Activated T-cell treated with anti-CD3 and anti-CD28 coated beads, Interleukin-2, amount 50 U/mL, for 24 hours (primary cell): ENCODE data around the gene SLC45A1.

Experiments used
- DNase-seq: peaks from one replicate; pipeline ENCODE4 v3.0.0-alpha.2; 2020
- H3K27ac Mint-ChIP-seq: 2 replicates; pipeline ENCODE4 v1.8.0; 2020; ENCODE audit warnings: mild to moderate bottlenecking, mixed read lengths
- H3K27me3 Mint-ChIP-seq: 2 replicates; pipeline ENCODE4 v1.8.0; 2020; ENCODE audit warnings: mixed read lengths
- H3K36me3 Mint-ChIP-seq: 2 replicates; pipeline ENCODE4 v1.8.0; 2020; ENCODE audit warnings: low read depth, mixed read lengths
- H3K4me1 Mint-ChIP-seq: 2 replicates; pipeline ENCODE4 v1.8.0; 2020; ENCODE audit warnings: low read depth, mixed read lengths
- H3K4me3 Mint-ChIP-seq: 2 replicates; pipeline ENCODE4 v1.8.0; 2020; ENCODE audit warnings: mild to moderate bottlenecking, moderate library complexity, mixed read lengths
- H3K9me3 Mint-ChIP-seq: 2 replicates; pipeline ENCODE4 v1.8.0; 2020; ENCODE audit warnings: mixed read lengths

SLC45A1 gene

GRCh38 chr1:8350914-8351684 lies 33.2 kb downstream of the SLC45A1 start:
- Mint-ChIP-seq H3K4me1 (peaks cover 2% of the 10 kb centered on the region), H3K27ac (peak overlapping the region; percentile 52), H3K4me3 (no peak overlapping the region), H3K36me3 (peaks cover 36% of the 10 kb centered on the region), H3K27me3 (no peaks in the 10 kb centered on the region), H3K9me3 (no peaks in the 10 kb centered on the region)
- no peak for DNase-seq

- DNase-seq, result peak; percentile 49
- Mint-ChIP-seq H3K36me3 (peaks cover 44% of the 10 kb centered on the region), H3K27me3 (no peaks in the 10 kb centered on the region), H3K4me1 (peaks cover 2% of the 10 kb centered on the region), H3K27ac (no peak overlapping the region), H3K9me3 (no peaks in the 10 kb centered on the region), H3K4me3 (no peak overlapping the region)
Observed at GRCh38 chr1:8351693-8352470, 34.0 kb downstream of the SLC45A1 start.

GRCh38 chr1:8352471-8352845 lies 34.5 kb downstream of the SLC45A1 start:
- H3K36me3 Mint-ChIP-seq, result peaks cover 50% of the 10 kb centered on the region
- H3K27me3 Mint-ChIP-seq, result no peaks in the 10 kb centered on the region
- no peak overlapping the region for H3K4me3 Mint-ChIP-seq
- H3K9me3 Mint-ChIP-seq, result no peaks in the 10 kb centered on the region
- H3K4me1 Mint-ChIP-seq, result peaks cover 2% of the 10 kb centered on the region
- DNase-seq, result no peak
- peak overlapping the region; percentile 74 for H3K27ac Mint-ChIP-seq

GRCh38 chr1:8352886-8353785 lies 35.2 kb downstream of the SLC45A1 start:
- Mint-ChIP-seq H3K9me3 (no peaks in the 10 kb centered on the region), H3K4me3 (no peak overlapping the region), H3K4me1 (peaks cover 2% of the 10 kb centered on the region), H3K27ac (peak overlapping the region; percentile 74), H3K36me3 (peaks cover 56% of the 10 kb centered on the region), H3K27me3 (no peaks in the 10 kb centered on the region)
- DNase-seq, result no peak

GRCh38 chr1:8354038-8354437 lies 36.1 kb downstream of the SLC45A1 start:
- no peak for DNase-seq
- no peaks in the 10 kb centered on the region for H3K4me1 Mint-ChIP-seq
- peaks cover 65% of the 10 kb centered on the region for H3K36me3 Mint-ChIP-seq
- H3K27me3 Mint-ChIP-seq, result no peaks in the 10 kb centered on the region
- H3K9me3 Mint-ChIP-seq, result no peaks in the 10 kb centered on the region
- H3K27ac Mint-ChIP-seq, result peak overlapping the region; percentile 59
- H3K4me3 Mint-ChIP-seq, result no peak overlapping the region

- peaks cover 74% of the 10 kb centered on the region for H3K36me3 Mint-ChIP-seq
- DNase-seq, result no peak
Observed at GRCh38 chr1:8355439-8356255, 37.7 kb downstream of the SLC45A1 start.

GRCh38 chr1:8356256-8357209 lies 38.6 kb downstream of the SLC45A1 start:
- Mint-ChIP-seq H3K27ac (peak overlapping the region; percentile 0), H3K36me3 (peaks cover 83% of the 10 kb centered on the region), H3K4me3 (no peak overlapping the region), H3K27me3 (no peaks in the 10 kb centered on the region), H3K4me1 (no peaks in the 10 kb centered on the region), H3K9me3 (no peaks in the 10 kb centered on the region)
- DNase-seq, result no peak

More at GRCh38 chr1:8355439-8356255, 37.7 kb downstream of the SLC45A1 start:
- H3K4me3 Mint-ChIP-seq, result no peak overlapping the region
- H3K27ac Mint-ChIP-seq, result peak overlapping the region; percentile 47
- H3K27me3 Mint-ChIP-seq, result no peaks in the 10 kb centered on the region
- no peaks in the 10 kb centered on the region for H3K4me1 Mint-ChIP-seq
- H3K9me3 Mint-ChIP-seq, result no peaks in the 10 kb centered on the region

GRCh38 chr1:8357329-8358101 lies 39.6 kb downstream of the SLC45A1 start:
- H3K9me3 Mint-ChIP-seq, result no peaks in the 10 kb centered on the region
- H3K27ac Mint-ChIP-seq, result peak overlapping the region; percentile 47
- H3K36me3 Mint-ChIP-seq, result peaks cover 89% of the 10 kb centered on the region
- no peak overlapping the region for H3K4me3 Mint-ChIP-seq
- no peaks in the 10 kb centered on the region for H3K4me1 Mint-ChIP-seq
- DNase-seq, result no peak
- no peaks in the 10 kb centered on the region for H3K27me3 Mint-ChIP-seq

- no peak overlapping the region for H3K27ac Mint-ChIP-seq
Observed at GRCh38 chr1:8358241-8358896, 40.5 kb downstream of the SLC45A1 start.

GRCh38 chr1:8358897-8359616 lies 41.1 kb downstream of the SLC45A1 start:
- Mint-ChIP-seq H3K9me3 (no peaks in the 10 kb centered on the region), H3K36me3 (peaks cover 89% of the 10 kb centered on the region), H3K4me3 (no peak overlapping the region), H3K27ac (no peak overlapping the region), H3K4me1 (no peaks in the 10 kb centered on the region), H3K27me3 (no peaks in the 10 kb centered on the region)
- no peak for DNase-seq

More at GRCh38 chr1:8358241-8358896, 40.5 kb downstream of the SLC45A1 start:
- no peaks in the 10 kb centered on the region for H3K4me1 Mint-ChIP-seq
- no peaks in the 10 kb centered on the region for H3K9me3 Mint-ChIP-seq
- H3K4me3 Mint-ChIP-seq, result no peak overlapping the region
- DNase-seq, result no peak
- peaks cover 89% of the 10 kb centered on the region for H3K36me3 Mint-ChIP-seq
- no peaks in the 10 kb centered on the region for H3K27me3 Mint-ChIP-seq

- no peaks in the 10 kb centered on the region for H3K9me3 Mint-ChIP-seq
- no peaks in the 10 kb centered on the region for H3K27me3 Mint-ChIP-seq
- H3K4me1 Mint-ChIP-seq, result no peaks in the 10 kb centered on the region
- H3K4me3 Mint-ChIP-seq, result no peak overlapping the region
- H3K36me3 Mint-ChIP-seq, result peaks cover 90% of the 10 kb centered on the region
- no peak overlapping the region for H3K27ac Mint-ChIP-seq
- DNase-seq, result no peak
Observed at GRCh38 chr1:8359617-8360481, 41.9 kb downstream of the SLC45A1 start.
